K562 (cell line): ENCODE measurements around the gene RBFOX1. TPM values are rescaled to one million over a fixed set of nuclear protein-coding genes. Genes with fewer than 3 reads are reported as not detected.

Experiments used
- ATAC-seq: fragments of 200-7000 bp; cut with Tn5 transposase; 3 replicates; pipeline ENCODE4 v1.9.1; 2020; ENCODE audit warnings: moderate library complexity
- BruUV-seq: library from RNA; stranded (reverse); fragments of 400-500 nt; replicated peaks from 2 replicates; lab custom pipeline; 2021; lab: Mats Ljungman, UMichigan
- CTCF ChIA-PET: fragments of 300-600 bp; formaldehyde crosslinking; extraction: SDS; loops from one replicate; lab custom pipeline; 2021; ENCODE audit warnings: low intra/inter-chr PET ratio; lab: Yijun Ruan, JAX
- POLR2A ChIA-PET: fragments of 300-600, 350-650 bp; sonication (Branson Sonifier 250); formaldehyde crosslinking; extraction: SDS; loops from one replicate; lab custom pipeline; 2021; ENCODE audit warnings: antibody characterized with exemption, inconsistent platforms; lab: Yijun Ruan, JAX
- DNase-seq, 4 experiments: peaks; one replicate each; pipeline versions ENCODE4 v3.0.0 to v3.0.0-alpha.2; 2011 to 2018; ENCODE audit warnings: low spot score in 3 of 4, mixed read lengths in 3 of 4; ENCODE audit errors: extremely low read depth in 1 of 4
- FAIRE-seq: peaks from 2 replicates; lab custom pipeline; 2011; peaks lifted over from hg19 to GRCh38; lab: Jason Lieb, UNC
- H2AFZ ChIP-seq: 2 replicates; pipeline ENCODE4 v1.6.0; 2011; ENCODE audit warnings: low read depth, low read length, control low read depth, inconsistent platforms
- H3K27ac ChIP-seq: fragments of 200-600 bp; 3 replicates; pipeline ENCODE4 v1.8.0; 2011; ENCODE audit warnings: low read depth, mild to moderate bottlenecking, control low read depth, inconsistent platforms, low read length, moderate library complexity, mixed read lengths; ENCODE audit errors: extremely low read depth
- H3K27me3 ChIP-seq, 2 experiments: fragments of 300-600 bp in 1 of 2; 2 replicates in 1 of 2; 3 replicates in 1 of 2; pipeline versions ENCODE4 v1.6.0 to v1.8.0; 2011; ENCODE audit warnings: inconsistent platforms in 2 of 2, low read length in 2 of 2, mild to moderate bottlenecking in 1 of 2, mixed read lengths in 1 of 2, moderate library complexity in 1 of 2; ENCODE audit not compliant: control insufficient read depth in 2 of 2, insufficient read depth in 2 of 2
- H3K36me3 ChIP-seq: fragments of 300-600 bp; 3 replicates; pipeline ENCODE4 v1.8.0; 2011; ENCODE audit warnings: mild to moderate bottlenecking, low read length, inconsistent platforms; ENCODE audit not compliant: control insufficient read depth, insufficient read depth
- H3K4me1 ChIP-seq, 2 experiments: fragments of 200-600 bp in 1 of 2; replicated peaks in 1 of 2; 2 replicates in 1 of 2; 3 replicates in 1 of 2; pipeline versions ENCODE4 v1.5.1 to v1.8.0; 2011; ENCODE audit warnings: inconsistent platforms in 2 of 2, low read length in 2 of 2, mild to moderate bottlenecking in 1 of 2, mixed read lengths in 1 of 2, moderate library complexity in 1 of 2; ENCODE audit not compliant: control insufficient read depth in 2 of 2, insufficient read depth in 2 of 2
- H3K4me2 ChIP-seq: 2 replicates; pipeline ENCODE4 v1.6.1; 2011; ENCODE audit warnings: low read length, control low read depth, inconsistent platforms, mixed read lengths; ENCODE audit not compliant: insufficient read depth
- H3K4me3 ChIP-seq: fragments of 200-600 bp; sonication (generic), shearing (Covaris generic); 2 replicates; pipeline ENCODE4 v1.5.1; 2016; ENCODE audit warnings: control low read depth, inconsistent platforms
- H3K79me2 ChIP-seq: fragments of 200-600 bp; 3 replicates; pipeline ENCODE4 v1.8.0; 2011; ENCODE audit warnings: low read length, inconsistent platforms; ENCODE audit not compliant: control insufficient read depth, insufficient read depth
- H3K9ac ChIP-seq, 2 experiments: 2 replicates each; pipeline versions ENCODE4 v1.6.0 to v1.6.1; 2011; ENCODE audit warnings: low read depth in 2 of 2, low read length in 2 of 2, control low read depth in 1 of 2, inconsistent platforms in 1 of 2, mild to moderate bottlenecking in 1 of 2, mixed read lengths in 1 of 2; ENCODE audit not compliant: insufficient read depth in 1 of 2
- H3K9me1 ChIP-seq: one replicate; pipeline ENCODE4 v1.6.0; 2011; ENCODE audit warnings: inconsistent platforms, mild to moderate bottlenecking, low read length, moderate library complexity; ENCODE audit not compliant: control insufficient read depth, insufficient read depth
- H3K9me3 ChIP-seq: replicated peaks from 2 replicates; pipeline ENCODE4 v1.5.1; 2011; ENCODE audit warnings: low read depth, low read length, inconsistent platforms; ENCODE audit not compliant: control insufficient read depth, insufficient read depth
- H4K20me1 ChIP-seq: replicated peaks from 2 replicates; pipeline ENCODE4 v1.6.1; 2011; ENCODE audit warnings: low read length, inconsistent platforms, mixed read lengths; ENCODE audit not compliant: control insufficient read depth, insufficient read depth
- MBD1 ChIP-seq: fragments of 250-450 bp; sonication (Bioruptor Pico); IDR thresholded peaks from 2 replicates; pipeline ENCODE4 v1.8.0; 2022; ENCODE audit warnings: inconsistent platforms
- TEAD4 ChIP-seq, 2 experiments: sonication (generic) in 1 of 2; formaldehyde crosslinking in 1 of 2; IDR thresholded peaks; 2 replicates each; pipeline versions ENCODE4 v1.6.1 to v1.8.0; 2012 to 2022; ENCODE audit warnings: borderline replicate concordance in 1 of 2, inconsistent platforms in 1 of 2, low read length in 1 of 2, mild to moderate bottlenecking in 1 of 2, missing genetic modification reagents in 1 of 2
- TRIM25 ChIP-seq: fragments of 450-650 bp; IDR thresholded peaks from 2 replicates; pipeline ENCODE4 v1.7.0; 2016; ENCODE audit warnings: borderline replicate concordance
- ZBED1 ChIP-seq: IDR thresholded peaks from 2 replicates; pipeline ENCODE4 v1.6.1; 2014
- ZBTB9 ChIP-seq: fragments of 450-650 bp; formaldehyde crosslinking; IDR thresholded peaks from 2 replicates; pipeline ENCODE4 v1.4.0; 2020; ENCODE audit warnings: mild to moderate bottlenecking, moderate library complexity
- ZNF124 ChIP-seq: sonication (generic); formaldehyde crosslinking; IDR thresholded peaks from 2 replicates; pipeline ENCODE4 v1.8.1; 2022; ENCODE audit warnings: missing genetic modification reagents
- ZNF175 ChIP-seq: fragments of 200-800 bp; sonication (Bioruptor generic); IDR thresholded peaks from 2 replicates; pipeline ENCODE4 v1.6.1; 2016; ENCODE audit warnings: low read depth, mild to moderate bottlenecking, missing genetic modification characterization, missing compliant biosample characterization
- ZNF197 ChIP-seq: fragments of 200-800 bp; sonication (Bioruptor generic); IDR thresholded peaks from 2 replicates; pipeline ENCODE4 v1.6.1; 2016; ENCODE audit warnings: low read depth, missing genetic modification characterization, missing compliant biosample characterization
- ZNF561 ChIP-seq: fragments of 450-650 bp; formaldehyde crosslinking; conservative IDR thresholded peaks from 2 replicates; pipeline ENCODE4 v1.4.0; 2020; ENCODE audit warnings: mild to moderate bottlenecking, moderate library complexity
- ZNF740 ChIP-seq, 3 experiments: fragments of 200-800 bp in 1 of 3; sonication (Bioruptor generic) in 1 of 3; sonication (generic) in 1 of 3; formaldehyde crosslinking in 1 of 3; IDR thresholded peaks; 2 replicates each; pipeline versions ENCODE4 v1.6.1 to v1.8.0; 2016 to 2022; ENCODE audit warnings: mild to moderate bottlenecking in 2 of 3, missing compliant biosample characterization in 2 of 3, missing genetic modification characterization in 2 of 3, missing genetic modification reagents in 1 of 3
- WGBS: fragments of 100-300 bp; shearing (Covaris generic); methylation state at CpG from one replicate; pipeline ENCODE4 v1.1.6; 2016; ENCODE audit warnings: low coverage, mixed read lengths; ENCODE audit not compliant: insufficient coverage; ENCODE audit errors: missing lambda C conversion rate; 5-methylcytosine and 5-hydroxymethylcytosine counted together
- in situ Hi-C: fragments of 300-500 bp; cut with MboI; formaldehyde crosslinking; loops from 4 replicates; pipeline ENCODE4 v1.15.0; 2018; ENCODE audit warnings: inconsistent platforms, mixed read lengths
- intact Hi-C: fragments of 100-400 bp; cut with micrococcal nuclease; formaldehyde crosslinking; loops from 2 replicates; pipeline ENCODE4 v1.14.2; 2022
- polyA plus RNA-seq, 8 experiments: library from polyadenylated mRNA; depleted of rRNA in 4 of 8; stranded (reverse) in 5 of 8; unstranded in 3 of 8; fragments of >200 nt; fragmentation: Nextera tagmentation in 2 of 8; fragmentation: Illumina TruSeq in 1 of 8; extraction: Ambion mirVana in 2 of 8; extraction: Trizol in 1 of 8; gene quantifications; 2 replicates each; pipeline versions ENCODE4 v1.2.1 to v1.2.3, GENCODE V29; 2011 to 2014; ENCODE audit warnings: inconsistent platforms in 1 of 8, missing spikeins in 1 of 8
- total RNA-seq, 7 experiments: library from RNA; depleted of rRNA in 6 of 7; stranded (reverse); fragments of >200 nt in 6 of 7; fragmentation: Illumina TruSeq in 2 of 7; extraction: Trizol in 2 of 7; gene quantifications; 2 replicates each; pipeline versions ENCODE4 v1.2.1 to v1.2.3, GENCODE V29; 2011 to 2021; ENCODE audit warnings: low replicate concordance in 1 of 7

RBFOX1 gene
- total and polyA plus RNA-seq, 9 of the 15 experiments (the other 6 are each of a cell fraction or from before 2014, with no cell fraction given) = 0.03 TPM; not detected in 8

GRCh38 chr16:7584561-7584960, 251.9 kb downstream of the RBFOX1 start:
- TF ChIP-seq TEAD4 (IDR thresholded peaks at IDR 0.05; ENCODE audit: low read length) (no peak), TEAD4 (CRISPR knock-in tag; IDR thresholded peaks at IDR 0.05; ENCODE audit: borderline replicate concordance) (no peak), MBD1 (CRISPR knock-in tag) (no peak), ZBED1 (no peak), ZNF124 (no peak), ZNF197 (CRISPR knock-in tag) (no peak), ZNF175 (CRISPR knock-in tag) (no peak), ZNF561 (CRISPR knock-in tag) (no peak), TRIM25 (no peak), ZNF740 (CRISPR knock-in tag; IDR thresholded peaks at IDR 0.05) (no peak), ZNF740 (tag; IDR thresholded peaks at IDR 0.05) (no peak), ZBTB9 (CRISPR knock-in tag) (no peak)
- no peak overlapping the region for H3K9ac ChIP-seq
- no peak overlapping the region for H3K4me2 ChIP-seq
- FAIRE-seq (no peak), DNase-seq (no peak), ATAC-seq (no peak)
- no peaks in the 10 kb centered on the region for H3K9me1 ChIP-seq
- WGBS = 0% methylated on average over 6 of the region's 6 CpGs
- no peaks in the 10 kb centered on the region for H3K9me3 ChIP-seq
- no peaks in the 10 kb centered on the region for H4K20me1 ChIP-seq
- in situ Hi-C loops (no loop called here), intact Hi-C loops (no loop called here)
- H3K4me3 ChIP-seq = no peak overlapping the region
- H3K36me3 ChIP-seq = no peaks in the 10 kb centered on the region
- no peaks in the 10 kb centered on the region for H3K4me1 ChIP-seq
- BruUV-seq = no TSS peak
- POLR2A ChIA-PET = no interaction called here
- H2AFZ ChIP-seq = no peak overlapping the region
- 0 out of 5 replicates have a peak, but pooled peaks cover 0 to 1% of the 10 kb centered on the region in 2 experiments for H3K27me3 ChIP-seq
- CTCF ChIA-PET = no interaction called here
- H3K79me2 ChIP-seq = no peaks in the 10 kb centered on the region
- no peak overlapping the region for H3K27ac ChIP-seq
